GM19099 (cell line): ENCODE results near the gene ZNF263.

Experiments used
- POLR2A ChIP-seq: IDR thresholded peaks from 3 replicates; pipeline ENCODE4 v1.6.1; 2011; ENCODE audit warnings: low read depth; ENCODE audit not compliant: insufficient read length; ENCODE audit errors: extremely low read depth

The ZNF263 gene

GRCh38 chr16:3256866-3257465 lies 26.3 kb upstream of the ZNF263 start:
- TF ChIP-seq POLR2A: no peak

GRCh38 chr16:3259836-3260235 lies 23.5 kb upstream of the ZNF263 start:
- no peak for TF ChIP-seq POLR2A

- no peak for TF ChIP-seq POLR2A
These were observed 20.8 kb upstream of the ZNF263 start for GRCh38 chr16:3262517-3262916.

GRCh38 chr16:3264137-3265036 lies 18.9 kb upstream of the ZNF263 start:
- peak; percentile 88 for TF ChIP-seq POLR2A

GRCh38 chr16:3266873-3267537 lies 16.3 kb upstream of the ZNF263 start:
- no peak for TF ChIP-seq POLR2A

- TF ChIP-seq POLR2A: no peak
These were observed 15.0 kb upstream of the ZNF263 start for GRCh38 chr16:3268294-3268693.

- TF ChIP-seq POLR2A: no peak
These were observed 8.8 kb upstream of the ZNF263 start for GRCh38 chr16:3274490-3274889.

- no peak for TF ChIP-seq POLR2A
These were observed 8.3 kb upstream of the ZNF263 start for GRCh38 chr16:3274947-3275346.

- no peak for TF ChIP-seq POLR2A
These were observed 6.6 kb upstream of the ZNF263 start for GRCh38 chr16:3276679-3277078.

GRCh38 chr16:3281222-3281820 lies 2.0 kb upstream of the ZNF263 start:
- no peak for TF ChIP-seq POLR2A

GRCh38 chr16:3282103-3282729 lies 1.1 kb upstream of the ZNF263 start:
- TF ChIP-seq POLR2A: no peak

GRCh38 chr16:3283543-3284447 lies 504 bp downstream of the ZNF263 start:
- TF ChIP-seq POLR2A: no peak

- TF ChIP-seq POLR2A: no peak
These were observed 1.8 kb downstream of the ZNF263 start for GRCh38 chr16:3285131-3285530.
